GM21619 (cell line): Measurements from ENCODE around the gene FSD1.
"Not testable (repeated sequence)": the region's sequence is repeated elsewhere in the genome, so short reads cannot be mapped to it uniquely, and the experiment has no call there.

Experiments
- ATAC-seq: cut with Tn5 transposase; IDR thresholded peaks from one replicate; pipeline ENCODE4 v1.9.1; 2021; ENCODE audit not compliant: unreplicated experiment

FSD1 gene

DNA sequence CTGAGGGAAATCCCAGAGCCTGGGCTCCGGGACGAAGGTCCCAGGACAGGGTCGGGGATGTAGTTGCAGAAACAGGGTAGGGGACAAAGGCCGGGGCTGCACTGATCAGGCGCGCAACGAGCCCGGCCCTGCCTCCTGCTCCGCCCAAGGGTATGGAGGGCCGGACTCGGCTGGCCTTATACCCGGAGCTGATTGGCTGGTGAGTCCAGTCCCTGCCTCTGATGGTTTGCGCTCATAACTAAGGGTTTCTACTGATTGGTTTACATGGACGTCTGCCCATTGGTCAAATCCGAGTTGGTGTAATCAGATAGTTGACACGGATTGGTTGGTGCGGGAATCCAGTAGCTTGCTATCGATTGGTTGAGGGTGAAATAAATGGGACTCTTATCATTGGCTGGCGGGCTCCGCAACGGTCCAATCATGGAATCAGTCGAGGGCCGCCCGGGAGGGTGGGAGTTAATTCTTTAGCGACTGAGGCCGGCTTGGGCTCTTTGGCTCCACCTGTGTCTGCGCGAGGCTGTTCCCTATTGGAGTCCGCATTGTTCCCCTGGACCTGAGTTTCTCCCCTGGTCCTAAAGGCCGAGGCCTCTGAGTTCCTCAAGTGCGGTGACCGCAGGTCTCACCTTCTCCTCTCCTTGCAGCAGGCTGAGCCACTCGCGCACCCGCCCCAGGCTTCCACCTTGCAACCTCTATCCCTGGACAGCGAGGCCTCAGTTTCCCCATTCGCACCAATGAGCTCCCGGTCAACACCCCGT is 38.4 kb downstream of the FSD1 start:
- ATAC-seq = peak; percentile 81

DNA sequence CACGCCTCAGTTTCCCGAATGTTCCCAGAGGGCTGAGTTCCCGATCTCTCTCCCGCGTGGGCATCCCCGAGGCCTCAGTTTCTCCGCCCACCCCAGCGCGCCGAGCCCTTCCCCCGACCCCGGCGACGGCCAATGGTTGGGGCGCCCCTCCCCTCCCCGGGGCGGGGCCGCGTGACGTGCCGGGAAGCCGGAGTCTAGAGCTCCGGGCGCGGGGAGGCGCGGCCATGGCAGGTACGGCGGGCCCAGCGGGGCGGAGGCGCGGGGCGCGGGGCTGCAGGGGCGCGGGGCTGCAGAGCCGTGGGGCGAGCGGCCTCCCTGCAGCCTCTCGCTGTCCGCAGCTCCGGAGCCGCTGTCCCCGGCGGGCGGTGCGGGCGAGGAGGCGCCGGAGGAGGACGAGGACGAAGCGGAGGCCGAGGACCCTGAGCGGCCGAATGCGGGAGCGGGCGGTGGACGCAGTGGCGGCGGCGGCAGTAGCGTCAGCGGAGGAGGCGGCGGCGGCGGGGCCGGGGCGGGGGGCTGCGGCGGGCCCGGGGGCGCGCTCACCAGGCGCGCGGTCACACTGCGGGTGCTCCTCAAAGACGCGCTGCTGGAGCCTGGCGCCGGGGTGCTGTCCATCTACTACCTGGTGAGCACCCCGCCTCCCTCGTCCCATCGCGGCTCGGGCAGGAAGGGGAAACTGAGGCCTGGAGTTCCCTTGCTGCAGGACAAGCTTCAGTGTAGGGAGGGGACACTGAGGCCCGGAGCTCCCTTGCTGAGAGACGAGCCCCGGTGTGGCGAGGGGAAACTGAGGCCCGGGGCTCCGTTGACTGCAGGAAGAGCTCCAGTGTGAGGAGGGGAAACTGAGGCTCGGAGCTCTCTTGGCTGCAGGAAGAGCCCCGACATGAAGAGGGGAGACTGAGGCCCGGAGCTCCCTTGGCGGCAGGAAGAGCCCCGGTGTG is 39.2 kb downstream of the FSD1 start, which contains the start of gene MPND:
Gene MPND (plus strand): TSS at position 193 of the 938 bp plus-strand sequence. CDS start 32 bp downstream, at position 225.
- peak; percentile 40 for ATAC-seq

DNA sequence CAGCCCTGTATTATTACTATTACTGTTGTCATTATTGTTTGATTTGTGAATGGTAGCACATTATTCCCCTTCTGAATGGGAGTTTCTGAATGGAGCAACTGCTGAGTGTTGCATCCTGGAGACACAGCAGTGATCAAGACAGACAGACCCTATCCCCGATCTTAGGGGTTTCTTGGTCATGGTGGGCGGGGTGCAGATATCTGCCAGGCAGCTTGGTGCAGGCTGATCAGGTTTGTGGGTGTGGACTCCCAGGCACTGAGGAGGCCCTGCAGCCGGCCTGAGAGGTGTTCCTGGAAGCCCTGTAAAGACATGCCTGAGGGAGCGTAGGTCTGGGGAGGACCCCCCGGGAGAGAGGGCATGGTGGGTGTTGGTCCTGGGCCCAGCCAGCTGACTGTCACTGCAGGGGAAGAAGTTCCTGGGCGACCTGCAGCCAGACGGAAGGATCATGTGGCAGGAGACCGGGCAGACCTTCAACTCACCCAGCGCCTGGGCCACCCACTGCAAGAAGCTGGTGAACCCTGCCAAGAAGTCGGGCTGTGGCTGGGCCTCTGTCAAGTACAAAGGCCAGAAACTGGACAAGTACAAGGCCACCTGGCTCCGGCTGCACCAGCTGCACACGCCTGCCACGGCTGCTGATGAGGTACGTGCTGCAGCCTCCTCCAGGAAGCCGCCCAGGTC is 41.1 kb downstream of the FSD1 start:
- no peak for ATAC-seq

DNA sequence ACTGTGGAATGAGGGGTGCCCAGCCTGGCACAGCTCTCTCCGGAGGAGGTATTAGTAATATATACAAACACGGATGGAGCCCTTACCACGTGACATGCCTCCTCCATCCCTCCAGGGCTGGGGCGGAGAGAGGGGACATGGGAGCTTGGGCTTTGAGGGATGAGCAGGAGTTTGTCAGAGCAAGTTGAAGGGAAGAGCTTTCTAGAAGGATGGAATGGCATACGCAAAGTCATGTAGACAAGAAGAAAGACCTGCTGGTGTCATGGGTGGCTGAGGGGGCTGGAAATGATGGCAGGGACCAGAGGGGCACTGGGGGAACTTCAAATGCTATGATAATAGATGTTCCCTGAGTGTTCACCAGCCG is 41.6 kb downstream of the FSD1 start:
- no peak for ATAC-seq

DNA sequence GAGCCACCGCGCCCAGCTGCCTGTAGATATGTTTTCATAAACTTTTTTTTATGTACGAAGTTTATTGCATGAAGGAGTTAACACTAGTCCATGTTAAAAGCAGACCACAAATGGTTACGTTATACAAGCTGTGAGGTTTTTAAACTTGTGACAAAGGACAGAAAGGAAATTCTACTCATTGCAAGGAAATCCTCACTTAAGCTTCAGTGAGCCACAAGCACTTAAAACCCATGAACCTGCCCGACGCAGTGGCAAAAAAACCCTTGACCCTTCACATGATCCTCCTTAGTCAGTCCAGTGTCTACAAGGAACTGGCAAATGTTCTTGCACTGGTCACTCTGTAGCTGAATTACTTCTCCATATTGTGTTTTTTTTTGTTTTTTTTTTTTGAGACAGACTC is 43.1 kb downstream of the FSD1 start:
- ATAC-seq = no peak

DNA sequence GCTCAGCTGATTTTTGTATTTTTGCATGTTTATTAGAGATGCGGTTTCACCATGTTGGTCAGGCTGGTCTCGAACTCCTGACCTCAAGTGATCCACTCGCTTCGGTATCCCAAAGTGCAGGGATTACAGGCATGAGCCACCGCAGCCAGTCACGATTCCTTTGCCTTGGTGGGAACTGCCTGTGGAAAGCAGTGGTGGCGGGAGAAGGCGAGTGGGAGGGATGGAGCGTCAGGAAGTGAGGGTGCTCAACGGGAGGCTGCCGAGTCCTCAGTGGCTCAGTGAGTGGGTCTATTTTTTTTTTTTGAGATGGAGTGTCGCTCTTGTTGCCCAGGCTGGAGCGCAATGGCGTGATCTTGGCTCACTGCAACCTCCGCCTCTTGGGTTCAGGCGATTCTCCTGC is 44.8 kb downstream of the FSD1 start:
- ATAC-seq = not testable (repeated sequence)

DNA sequence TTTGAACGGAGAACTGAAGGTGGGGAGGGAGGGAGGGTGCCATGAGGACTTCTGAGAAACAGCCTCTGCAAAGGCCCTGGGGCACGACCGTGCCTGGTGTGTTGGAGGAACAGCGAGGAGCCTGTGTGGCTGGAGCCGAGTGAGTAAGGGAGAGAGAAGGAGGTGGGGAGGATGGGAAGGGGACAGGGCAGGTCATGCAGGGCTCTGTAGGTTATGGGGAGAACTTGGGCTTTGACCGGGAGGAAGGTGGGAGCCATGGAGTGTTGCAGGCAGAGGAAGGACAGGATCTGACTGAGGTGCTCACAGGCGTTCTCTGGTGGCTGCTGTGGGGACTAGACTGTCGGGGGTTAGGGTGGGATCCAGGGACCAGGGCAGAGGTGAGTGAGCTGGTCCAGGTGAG is 45.7 kb downstream of the FSD1 start:
- ATAC-seq = no peak

DNA sequence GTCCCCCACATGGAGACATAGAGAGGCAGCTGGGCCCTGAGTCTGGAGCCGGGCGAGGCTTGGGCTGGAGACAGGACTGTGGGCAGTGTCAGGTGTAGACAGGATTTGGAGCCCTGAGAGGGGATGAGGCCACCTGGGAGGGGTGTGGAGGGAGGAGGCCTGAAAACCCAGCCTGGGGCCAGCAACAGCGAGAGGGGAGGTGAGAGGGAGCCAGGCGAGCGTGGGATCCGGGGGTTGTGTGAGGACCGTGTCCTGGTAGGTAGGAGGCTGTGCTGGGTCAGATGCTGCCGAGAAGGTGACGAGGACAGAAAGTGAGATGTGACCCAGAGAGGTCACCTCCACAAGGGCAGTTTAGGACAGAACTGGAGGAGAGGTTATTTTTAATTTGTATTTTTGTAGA is 46.3 kb downstream of the FSD1 start:
- ATAC-seq = no peak

DNA sequence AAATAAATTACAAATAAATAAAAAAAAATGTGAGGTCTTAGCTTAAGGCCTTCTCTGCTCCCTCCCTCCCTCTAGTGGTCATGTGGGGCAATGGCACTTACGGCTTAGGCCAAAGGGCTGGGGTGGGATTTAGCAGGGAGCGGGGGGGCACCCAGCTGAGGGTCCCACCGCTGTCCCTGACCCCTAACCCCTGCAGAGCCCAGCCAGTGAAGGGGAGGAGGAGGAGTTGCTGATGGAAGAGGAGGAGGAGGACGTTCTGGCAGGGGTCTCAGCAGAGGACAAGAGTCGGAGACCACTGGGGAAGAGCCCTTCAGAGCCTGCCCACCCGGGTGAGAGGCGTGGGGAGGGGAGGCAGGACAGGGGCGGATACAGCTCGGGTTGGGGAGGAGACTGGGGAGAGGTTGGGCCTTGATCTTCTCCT is 48.3 kb downstream of the FSD1 start:
- ATAC-seq = no peak

DNA sequence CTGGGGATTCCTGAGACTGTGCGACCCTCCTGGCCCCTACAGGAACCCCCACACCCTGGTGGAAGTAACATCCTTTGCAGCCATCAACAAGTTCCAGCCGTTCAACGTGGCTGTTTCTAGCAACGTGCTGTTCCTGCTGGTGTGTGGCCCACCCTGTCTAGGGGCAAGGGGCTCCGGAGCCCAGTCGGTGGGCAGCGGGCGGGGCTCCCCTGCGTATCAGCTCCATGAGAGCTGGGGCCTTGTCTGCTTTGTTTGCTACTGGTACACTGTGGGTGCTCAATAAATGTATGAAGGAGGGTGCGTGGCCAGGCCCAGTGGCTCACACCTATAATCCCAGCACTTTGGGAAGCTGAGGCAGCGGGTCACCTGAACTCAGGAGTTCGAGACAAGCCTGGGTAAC is 49.9 kb downstream of the FSD1 start:
- no peak for ATAC-seq

DNA sequence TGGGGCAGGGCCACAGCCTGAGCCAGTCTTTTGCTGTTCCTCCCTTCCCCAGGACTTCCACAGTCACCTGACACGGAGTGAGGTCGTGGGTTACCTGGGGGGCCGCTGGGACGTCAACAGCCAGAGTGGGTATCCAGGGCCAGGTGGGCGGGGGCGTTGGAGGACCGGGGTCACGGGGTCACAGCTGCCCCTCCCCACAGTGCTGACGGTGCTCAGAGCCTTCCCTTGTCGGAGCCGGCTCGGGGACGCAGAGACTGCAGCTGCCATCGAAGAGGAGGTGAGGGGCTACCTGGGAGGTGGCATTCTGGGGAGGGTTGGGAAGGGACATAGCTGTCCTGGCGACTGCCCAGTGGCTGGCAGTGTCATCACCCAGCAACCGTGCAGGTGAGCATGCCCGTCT is 50.5 kb downstream of the FSD1 start:
- no peak for ATAC-seq

DNA sequence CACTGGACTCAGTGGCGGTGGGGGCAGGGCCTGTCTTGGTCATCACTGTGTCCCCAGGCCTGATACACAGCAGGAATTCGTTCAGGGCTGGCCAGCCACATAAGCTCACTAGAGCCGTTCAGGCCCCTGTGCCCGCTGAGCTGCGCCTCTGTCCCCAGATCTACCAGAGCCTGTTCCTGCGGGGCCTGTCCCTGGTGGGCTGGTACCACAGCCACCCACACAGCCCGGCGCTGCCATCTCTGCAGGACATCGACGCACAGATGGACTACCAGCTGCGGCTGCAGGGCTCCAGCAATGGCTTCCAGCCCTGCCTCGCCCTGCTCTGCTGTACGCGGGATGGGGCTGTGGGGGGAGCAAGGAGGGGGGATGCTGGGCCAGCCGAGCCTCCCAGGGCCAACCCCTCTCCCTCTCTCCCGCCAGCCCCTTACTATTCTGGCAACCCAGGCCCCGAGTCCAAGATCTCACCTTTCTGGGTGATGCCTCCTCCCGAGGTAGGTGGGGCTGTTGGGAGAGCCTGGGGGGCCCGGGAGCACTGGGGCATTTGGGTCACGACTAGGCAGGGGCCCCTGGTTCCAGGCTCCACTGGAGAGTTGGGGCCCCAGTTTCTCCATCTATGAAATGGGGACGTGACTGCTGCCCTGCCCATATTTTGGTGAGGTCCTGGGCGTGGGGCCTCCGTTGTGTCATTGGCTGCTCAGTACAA is 52.8 kb downstream of the FSD1 start:
- ATAC-seq = no peak

DNA sequence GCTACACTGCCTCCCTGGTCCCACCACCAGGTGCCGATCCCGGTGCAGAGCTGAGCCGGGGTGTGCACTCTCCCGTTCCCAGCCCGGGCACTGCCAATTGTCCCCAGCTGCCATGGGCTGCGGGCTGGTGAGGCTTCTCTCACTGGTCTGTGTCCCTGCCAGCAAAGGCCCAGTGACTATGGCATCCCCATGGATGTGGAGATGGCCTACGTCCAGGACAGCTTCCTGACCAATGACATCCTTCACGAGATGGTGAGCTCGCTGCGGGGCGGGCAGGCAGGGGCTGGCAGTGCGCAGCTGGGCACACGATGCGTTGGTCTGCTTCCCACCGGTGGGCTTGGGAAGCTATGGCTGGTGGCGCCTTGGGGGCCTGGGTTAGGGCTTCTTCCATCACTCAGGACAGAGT is 53.5 kb downstream of the FSD1 start:
- ATAC-seq = no peak

DNA sequence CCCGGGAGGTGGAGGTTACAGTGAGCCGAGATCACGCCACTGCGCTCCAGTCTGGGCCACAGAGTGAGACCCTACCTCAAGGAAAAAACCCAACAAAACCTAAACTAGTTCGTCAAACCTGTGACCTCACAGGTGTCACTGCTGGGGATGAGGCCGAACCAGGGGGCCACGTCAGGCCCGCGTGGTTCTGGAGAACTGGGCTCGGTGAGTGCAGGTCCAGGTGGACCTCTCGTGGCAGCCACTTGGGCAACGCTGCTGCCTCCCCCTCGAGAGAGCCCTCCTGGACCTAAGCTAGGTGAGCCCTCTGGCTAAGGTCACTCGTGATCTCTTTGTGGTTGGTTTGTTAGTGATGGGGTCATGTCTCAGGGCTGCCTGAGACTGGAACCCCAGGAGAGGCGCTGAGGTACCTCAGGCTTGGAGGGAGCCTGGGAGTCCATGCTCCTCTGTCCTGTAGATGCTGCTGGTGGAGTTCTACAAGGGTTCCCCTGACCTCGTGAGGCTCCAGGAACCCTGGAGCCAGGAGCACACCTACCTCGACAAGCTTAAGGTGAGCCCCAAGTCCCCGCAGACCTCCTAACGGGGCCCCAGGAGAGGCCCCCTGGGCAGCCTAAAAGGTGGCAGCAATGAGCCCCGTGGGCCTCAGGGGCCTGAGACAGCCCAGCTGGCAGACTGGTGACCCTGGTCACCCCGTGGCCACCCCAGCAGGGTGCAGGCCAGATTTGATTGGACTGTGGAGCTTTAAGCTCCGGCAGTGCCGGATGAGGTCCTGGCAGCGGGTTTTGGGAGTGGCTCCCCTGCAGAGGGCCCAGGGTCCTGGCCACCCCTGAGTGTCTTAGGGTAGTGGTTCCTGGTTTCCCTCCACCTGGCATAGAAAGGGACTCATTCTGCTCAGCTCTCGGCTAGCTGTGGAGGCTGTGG is 54.6 kb downstream of the FSD1 start:
- ATAC-seq = no peak

DNA sequence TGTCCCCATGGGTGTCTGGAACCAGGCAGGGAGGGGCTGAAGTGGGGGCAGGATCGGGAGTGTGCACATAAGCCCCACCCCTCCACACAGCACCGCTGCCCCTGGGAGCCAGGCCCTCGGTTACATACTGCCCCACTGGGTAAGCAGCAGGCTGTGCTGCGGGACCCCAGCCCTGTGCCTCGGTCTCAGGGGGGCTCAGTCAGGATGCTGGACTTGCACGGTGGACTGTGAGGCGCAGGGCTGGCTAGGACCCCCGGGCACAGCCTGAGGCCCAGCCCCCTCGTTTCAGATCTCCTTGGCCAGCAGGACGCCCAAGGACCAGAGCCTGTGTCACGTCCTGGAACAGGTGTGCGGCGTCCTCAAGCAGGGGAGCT is 55.2 kb downstream of the FSD1 start:
- ATAC-seq = no peak

DNA sequence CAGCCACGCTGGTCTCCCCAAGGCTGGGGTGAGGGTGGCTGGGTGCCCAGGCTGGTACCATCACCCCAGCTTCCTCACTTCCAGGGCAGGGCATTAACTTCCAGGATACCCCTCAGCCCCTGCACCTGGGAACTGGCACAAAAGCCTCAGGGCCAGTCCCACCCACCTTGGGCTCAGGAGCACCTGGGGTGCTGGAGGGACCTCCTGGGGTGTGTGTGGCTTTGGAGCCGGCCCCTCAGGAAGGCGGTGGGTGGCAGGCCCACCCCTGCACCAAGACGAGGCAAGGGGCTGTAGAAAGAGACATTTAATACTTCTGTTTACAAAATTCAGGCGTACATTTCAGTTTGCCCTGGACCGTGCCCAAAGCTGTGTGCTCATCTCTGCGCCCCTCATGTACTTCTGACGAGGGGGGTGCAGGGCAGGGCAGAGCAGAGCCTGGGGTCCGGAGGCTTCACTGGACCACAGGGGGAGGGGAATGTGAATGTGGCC is 55.7 kb downstream of the FSD1 start:
- no peak for ATAC-seq

DNA sequence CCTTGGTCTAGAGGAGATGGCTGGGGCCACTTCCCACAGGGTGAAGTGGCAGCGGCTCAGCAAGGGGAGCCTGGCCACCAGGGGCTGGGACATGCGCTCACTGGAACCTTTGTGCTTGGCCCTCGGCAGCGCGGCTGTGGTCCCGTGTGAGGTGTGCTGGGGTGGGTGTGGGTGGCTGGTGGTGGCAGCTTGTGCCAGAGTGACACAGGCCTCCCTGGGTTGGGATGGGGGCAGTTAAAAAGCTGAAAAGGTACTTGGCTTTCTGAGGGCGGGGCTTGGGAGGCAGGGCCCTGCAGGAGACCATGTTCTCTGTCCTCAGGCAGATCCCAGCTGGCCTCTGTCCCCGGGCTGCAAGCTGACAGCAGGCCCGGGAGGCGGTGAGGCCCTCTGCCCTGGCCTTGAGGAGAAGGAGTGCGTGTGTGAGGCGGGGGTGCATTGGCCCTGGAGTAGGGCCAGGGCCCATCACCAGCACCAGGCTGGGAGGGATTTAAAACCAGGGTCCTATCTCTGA is 56.3 kb downstream of the FSD1 start:
- no peak for ATAC-seq

DNA sequence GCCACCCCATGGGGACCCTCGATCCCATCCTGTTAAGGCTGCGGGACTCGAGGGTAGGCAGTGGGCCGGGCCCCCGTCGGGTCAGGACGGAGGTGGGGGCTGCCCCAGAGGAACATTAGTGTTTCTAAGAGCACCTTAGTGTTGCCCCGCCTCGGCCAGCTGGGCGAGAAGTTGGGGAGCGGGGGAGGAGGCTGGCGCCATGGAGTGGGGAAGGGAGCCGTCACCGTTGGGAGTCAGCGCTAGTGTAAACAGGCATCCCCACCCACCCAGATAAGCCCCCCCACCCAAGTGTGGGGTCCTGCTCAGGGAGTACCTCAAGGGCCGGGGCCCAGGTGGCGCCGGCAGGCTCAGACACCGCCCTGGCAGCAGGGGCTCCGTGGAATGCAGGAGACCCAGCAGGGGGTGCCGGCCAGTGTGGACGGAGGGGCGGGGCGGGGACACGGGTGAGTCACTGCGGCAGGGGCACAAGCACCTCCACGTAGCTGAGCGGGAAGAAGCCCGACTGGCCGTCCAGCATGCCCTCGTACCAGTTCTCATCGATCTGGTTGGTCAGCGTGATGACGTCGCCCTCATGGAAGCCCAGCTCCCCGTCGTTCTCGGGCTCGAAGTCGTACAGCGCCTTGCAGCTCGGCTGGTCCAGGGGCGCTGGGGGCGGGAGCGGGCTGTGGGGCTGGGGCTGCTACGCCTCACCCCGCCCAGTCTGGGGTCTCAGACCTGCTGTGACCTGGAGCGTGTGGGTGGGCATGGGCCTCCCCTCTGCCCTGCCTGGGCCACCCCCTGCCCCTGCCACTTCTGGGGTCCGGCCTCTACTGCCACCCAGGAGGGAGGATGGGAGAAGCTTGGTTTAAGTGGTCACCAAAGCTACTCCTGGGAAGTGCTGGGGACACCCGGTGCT is 57.0 kb downstream of the FSD1 start:
- ATAC-seq = no peak
